CD4-positive, alpha-beta T cell (primary cell): ENCODE data around the gene NOL3. TPM values are rescaled to one million over a fixed set of nuclear protein-coding genes. Genes with fewer than 3 reads are reported as not detected.

ENCODE experiments used
- ATAC-seq: fragments of 200-7000 bp; cut with Tn5 transposase; one replicate; pipeline ENCODE4 v1.10.0; 2022; ENCODE audit warnings: mild to moderate bottlenecking; ENCODE audit not compliant: poor library complexity
- CTCF ChIA-PET: fragments of 350-600 bp; sonication (Branson Sonifier 250); formaldehyde crosslinking; loops from one replicate; lab custom pipeline; 2021; ENCODE audit warnings: antibody characterized with exemption, inconsistent platforms; lab: Charles Lee
- POLR2A ChIA-PET: fragments of 350-600 bp; sonication (Branson Sonifier 250); formaldehyde crosslinking; loops from one replicate; lab custom pipeline; 2021; ENCODE audit warnings: antibody characterized with exemption, inconsistent platforms; lab: Charles Lee
- DNase-seq, 14 experiments: peaks; one replicate each; pipeline ENCODE4 v3.0.0-alpha.2; 2013 to 2020; ENCODE audit warnings: mixed read lengths in 2 of 14
- H3K27ac ChIP-seq, 2 donors: one replicate each; pipeline versions ENCODE4 v1.5.1 to v1.7.0; 2013; ENCODE audit warnings: low read length in 2 of 2, low read depth in 1 of 2, mild to moderate bottlenecking in 1 of 2
- H3K27me3 ChIP-seq, 2 experiments: 1 replicate in 1 of 2; 2 replicates in 1 of 2; pipeline versions ENCODE4 v1.6.1 to v1.7.0; 2013; ENCODE audit warnings: low read length in 2 of 2, control low read depth in 1 of 2, mild to moderate bottlenecking in 1 of 2, moderate library complexity in 1 of 2; ENCODE audit not compliant: insufficient read depth in 2 of 2, control insufficient read depth in 1 of 2
- H3K36me3 ChIP-seq: one replicate; pipeline ENCODE4 v1.6.1; 2013; ENCODE audit warnings: low read length, control low read depth; ENCODE audit not compliant: insufficient read depth
- H3K4me1 ChIP-seq: one replicate; pipeline ENCODE4 v1.6.1; 2013; ENCODE audit warnings: low read length, control low read depth; ENCODE audit not compliant: insufficient read depth
- H3K4me3 ChIP-seq: one replicate; pipeline ENCODE4 v1.5.1; 2013; ENCODE audit warnings: mild to moderate bottlenecking, low read length, moderate library complexity
- H3K9me3 ChIP-seq, 2 experiments: 1 replicate in 1 of 2; 2 replicates in 1 of 2; pipeline versions ENCODE4 v1.6.1 to v1.7.0; 2013; ENCODE audit warnings: low read length in 2 of 2, mild to moderate bottlenecking in 2 of 2, control low read depth in 1 of 2, moderate library complexity in 1 of 2; ENCODE audit not compliant: control insufficient read depth in 1 of 2, insufficient read depth in 1 of 2
- H3K27ac Mint-ChIP-seq: one replicate; pipeline ENCODE4 v1.8.0; 2020; ENCODE audit warnings: mixed read lengths
- H3K27me3 Mint-ChIP-seq: one replicate; pipeline ENCODE4 v1.8.0; 2021; ENCODE audit warnings: mixed read lengths
- H3K36me3 Mint-ChIP-seq: one replicate; pipeline ENCODE4 v1.8.0; 2021; ENCODE audit warnings: low read depth, mixed read lengths
- H3K4me1 Mint-ChIP-seq: one replicate; pipeline ENCODE4 v1.8.0; 2021; ENCODE audit warnings: low read depth, mixed read lengths
- H3K4me3 Mint-ChIP-seq: one replicate; pipeline ENCODE4 v1.8.0; 2020; ENCODE audit warnings: mild to moderate bottlenecking, mixed read lengths
- H3K9me3 Mint-ChIP-seq: one replicate; pipeline ENCODE4 v1.8.0; 2020; ENCODE audit warnings: mixed read lengths
- intact Hi-C, 2 experiments: fragments of 100-400 bp; cut with DNase I in 1 of 2; cut with micrococcal nuclease in 1 of 2; formaldehyde crosslinking; loops; one replicate each; pipeline versions ENCODE4 v1.15.1 to v1.9.0; 2023 to 2025; cut with DNase I, micrococcal nuclease
- total RNA-seq, 174 experiments: library from RNA in 2 of 174; stranded (reverse) in 2 of 174; gene quantifications; one replicate each; pipeline ENCODE4 v1.2.3 and lab custom pipeline; 2021 to 2026
- TF ChIP-seq, protein P1 (sequence below): fragments of 200-600 bp; IDR thresholded peaks from one replicate; pipeline ENCODE4 v1.8.0; 2022; ENCODE audit warnings: antibody characterized with exemption, mild to moderate bottlenecking

The NOL3 gene
- total RNA-seq, 2 experiments from 2014 or later: 1.1 to 1.2 TPM

- H3K27me3 ChIP-seq: peaks cover 0 to 15% of the 10 kb centered on the region in 2 experiments
- H3K9me3 ChIP-seq: no peaks in the 10 kb centered on the region
- POLR2A ChIA-PET: no interaction called here
- CTCF ChIA-PET: interaction anchor here (1.0 kb wide), 1 partner anchor 25 kb away, joined by 4 read pairs; no protein-coding TSS in a partner anchor
- Mint-ChIP-seq H3K27ac (no peak overlapping the region), H3K9me3 (no peaks in the 10 kb centered on the region), H3K4me3 (no peak overlapping the region), H3K36me3 (no peaks in the 10 kb centered on the region), H3K27me3 (peaks cover 31% of the 10 kb centered on the region), H3K4me1 (peaks cover 21% of the 10 kb centered on the region)
- intact Hi-C loops: loop anchor here (5.0 to 10.0 kb wide), 2 partner anchors 73 to 165 kb away; partner anchors contain the start of gene PHAF1 (in 1 of the 2)
- no peak for DNase-seq
- ATAC-seq: no peak
- TF ChIP-seq, protein P1, sequence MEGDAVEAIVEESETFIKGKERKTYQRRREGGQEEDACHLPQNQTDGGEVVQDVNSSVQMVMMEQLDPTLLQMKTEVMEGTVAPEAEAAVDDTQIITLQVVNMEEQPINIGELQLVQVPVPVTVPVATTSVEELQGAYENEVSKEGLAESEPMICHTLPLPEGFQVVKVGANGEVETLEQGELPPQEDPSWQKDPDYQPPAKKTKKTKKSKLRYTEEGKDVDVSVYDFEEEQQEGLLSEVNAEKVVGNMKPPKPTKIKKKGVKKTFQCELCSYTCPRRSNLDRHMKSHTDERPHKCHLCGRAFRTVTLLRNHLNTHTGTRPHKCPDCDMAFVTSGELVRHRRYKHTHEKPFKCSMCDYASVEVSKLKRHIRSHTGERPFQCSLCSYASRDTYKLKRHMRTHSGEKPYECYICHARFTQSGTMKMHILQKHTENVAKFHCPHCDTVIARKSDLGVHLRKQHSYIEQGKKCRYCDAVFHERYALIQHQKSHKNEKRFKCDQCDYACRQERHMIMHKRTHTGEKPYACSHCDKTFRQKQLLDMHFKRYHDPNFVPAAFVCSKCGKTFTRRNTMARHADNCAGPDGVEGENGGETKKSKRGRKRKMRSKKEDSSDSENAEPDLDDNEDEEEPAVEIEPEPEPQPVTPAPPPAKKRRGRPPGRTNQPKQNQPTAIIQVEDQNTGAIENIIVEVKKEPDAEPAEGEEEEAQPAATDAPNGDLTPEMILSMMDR: no peak
- H3K36me3 ChIP-seq: no peaks in the 10 kb centered on the region
- H3K4me3 ChIP-seq: no peak overlapping the region
- H3K27ac ChIP-seq: no peak overlapping the region
- peaks cover 37% of the 10 kb centered on the region for H3K4me1 ChIP-seq
Measured at GRCh38 chr16:67180166-67180565, 9.8 kb downstream of the NOL3 start.

DNA sequence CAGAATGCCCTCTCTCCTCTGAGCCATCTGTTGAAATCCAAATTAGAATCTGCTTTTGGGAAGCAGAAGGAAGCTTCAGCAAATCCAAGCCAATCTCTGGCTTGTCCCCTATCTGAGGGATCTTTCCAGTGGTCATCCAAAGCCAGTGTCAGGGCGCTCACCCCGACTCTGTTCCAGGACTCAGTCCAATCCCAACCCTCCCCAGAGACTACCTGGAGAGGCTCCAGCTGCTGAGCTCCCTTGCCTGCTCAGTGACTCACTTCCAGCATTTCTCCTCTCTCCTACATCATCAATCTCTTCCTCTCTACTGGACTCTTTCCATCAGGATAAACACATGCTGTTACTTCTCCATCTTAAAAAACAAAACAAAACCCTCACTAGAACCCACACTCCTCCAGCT is 11.0 kb downstream of the NOL3 start:
- intact Hi-C loops: loop anchor here (5.0 to 10.0 kb wide), 2 partner anchors 74 to 167 kb away; partner anchors contain the start of gene PHAF1 (in 1 of the 2)
- H3K4me1 Mint-ChIP-seq: peaks cover 29% of the 10 kb centered on the region

DNA sequence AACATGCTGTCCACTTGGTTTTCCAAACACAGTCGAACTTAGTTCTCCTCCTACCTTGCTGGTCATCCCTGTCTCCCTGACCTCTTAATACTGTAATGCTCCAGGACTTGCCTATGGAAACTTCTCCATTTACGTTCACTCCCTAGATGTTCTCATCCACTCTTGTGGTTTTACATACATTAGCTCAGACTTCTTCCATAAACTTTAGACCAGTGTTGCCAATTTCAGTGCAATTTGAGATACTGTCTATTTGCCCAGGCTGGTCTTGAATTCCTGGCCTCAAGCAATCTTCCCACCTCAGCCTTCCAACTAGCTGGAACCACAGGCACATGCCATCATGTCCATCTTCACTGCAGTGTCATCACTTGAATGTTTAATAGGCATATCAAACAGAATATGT is 11.9 kb downstream of the NOL3 start:
- H3K4me1 ChIP-seq: peaks cover 41% of the 10 kb centered on the region
- Mint-ChIP-seq H3K27me3 (peaks cover 12% of the 10 kb centered on the region), H3K4me3 (no peak overlapping the region), H3K27ac (no peak overlapping the region), H3K4me1 (peaks cover 25% of the 10 kb centered on the region), H3K36me3 (no peaks in the 10 kb centered on the region), H3K9me3 (no peaks in the 10 kb centered on the region)
- H3K27ac ChIP-seq: no peak overlapping the region
- ChIA-PET CTCF (interaction anchor here (1.5 to 1.7 kb wide), 2 partner anchors 27 to 228 kb away, joined by 5 to 6 read pairs; no protein-coding TSS in a partner anchor), POLR2A (interaction anchor here (2.5 to 5.2 kb wide), 2 partner anchors 10 to 21 kb away, joined by 6 to 51 read pairs; partner anchors contain the start of genes E2F4, FBXL8 and TRADD)
- DNase-seq (no peak), ATAC-seq (no peak)
- intact Hi-C loops: loop anchor here (2.0 to 10.0 kb wide), 4 partner anchors 19 to 167 kb away; partner anchors contain the start of gene PHAF1 (in 1 of the 2)
- no peaks in the 10 kb centered on the region for H3K9me3 ChIP-seq
- H3K36me3 ChIP-seq: no peaks in the 10 kb centered on the region
- no peak overlapping the region for H3K4me3 ChIP-seq
- H3K27me3 ChIP-seq: peaks cover 0 to 12% of the 10 kb centered on the region in 2 experiments
- TF ChIP-seq, protein P1: no peak

More for the DNA sequence above, 11.0 kb downstream of the NOL3 start:
- no peak overlapping the region for H3K27ac Mint-ChIP-seq
- TF ChIP-seq, protein P1: no peak
- H3K36me3 Mint-ChIP-seq: no peaks in the 10 kb centered on the region
- no peak for DNase-seq
- H3K9me3 Mint-ChIP-seq: no peaks in the 10 kb centered on the region
- H3K27me3 Mint-ChIP-seq: peaks cover 19% of the 10 kb centered on the region
- H3K9me3 ChIP-seq: no peaks in the 10 kb centered on the region
- H3K27me3 ChIP-seq: peaks cover 0 to 15% of the 10 kb centered on the region in 2 experiments
- H3K4me1 ChIP-seq: peaks cover 42% of the 10 kb centered on the region
- no peaks in the 10 kb centered on the region for H3K36me3 ChIP-seq
- POLR2A ChIA-PET: no interaction called here
- no peak overlapping the region for H3K27ac ChIP-seq
- ATAC-seq: no peak
- no peak overlapping the region for H3K4me3 Mint-ChIP-seq
- CTCF ChIA-PET: interaction anchor here (1.7 kb wide), 1 partner anchor 26 kb away, joined by 6 read pairs; no protein-coding TSS in a partner anchor
- no peak overlapping the region for H3K4me3 ChIP-seq
